Chondrocyte (in vitro differentiated cells): ENCODE measurements around the gene BCL2. TPM values are rescaled to one million over a fixed set of nuclear protein-coding genes. Genes with fewer than 3 reads are reported as not detected.

Source experiments
- DNase-seq: peaks from one replicate; pipeline ENCODE4 v3.0.0; 2021; ENCODE audit warnings: mixed read lengths, low spot score
- H3K27ac Mint-ChIP-seq: one replicate; pipeline ENCODE4 v1.8.0; 2021; ENCODE audit warnings: mild to moderate bottlenecking, moderate library complexity, mixed read lengths; ENCODE audit not compliant: unreplicated experiment
- H3K27me3 Mint-ChIP-seq: 2 replicates; pipeline ENCODE4 v1.8.0; 2021; ENCODE audit warnings: low read depth, mixed read lengths
- H3K36me3 Mint-ChIP-seq: 2 replicates; pipeline ENCODE4 v1.8.0; 2021; ENCODE audit warnings: low read depth, mixed read lengths
- H3K4me1 Mint-ChIP-seq: 2 replicates; pipeline ENCODE4 v1.8.0; 2021; ENCODE audit warnings: low read depth, mild to moderate bottlenecking, mixed read lengths
- H3K4me3 Mint-ChIP-seq: one replicate; pipeline ENCODE4 v1.8.0; 2021; ENCODE audit warnings: mild to moderate bottlenecking, moderate library complexity, mixed read lengths; ENCODE audit not compliant: unreplicated experiment
- H3K9me3 Mint-ChIP-seq: 2 replicates; pipeline ENCODE4 v1.8.0; 2021; ENCODE audit warnings: low read depth, mixed read lengths
- total RNA-seq: library from RNA; stranded (reverse); gene quantifications from 3 replicates; pipeline ENCODE4 v1.2.1, GENCODE V29; 2021
- TF ChIP-seq, protein P1 (sequence below): fragments of 200-600 bp; sonication (generic); IDR thresholded peaks from 2 replicates; pipeline ENCODE4 v1.5.0; 2021; ENCODE audit warnings: antibody characterized with exemption, mild to moderate bottlenecking, moderate library complexity

Gene BCL2
- total RNA-seq, 1 donor from 2014 or later: 8.6 TPM

DNA sequence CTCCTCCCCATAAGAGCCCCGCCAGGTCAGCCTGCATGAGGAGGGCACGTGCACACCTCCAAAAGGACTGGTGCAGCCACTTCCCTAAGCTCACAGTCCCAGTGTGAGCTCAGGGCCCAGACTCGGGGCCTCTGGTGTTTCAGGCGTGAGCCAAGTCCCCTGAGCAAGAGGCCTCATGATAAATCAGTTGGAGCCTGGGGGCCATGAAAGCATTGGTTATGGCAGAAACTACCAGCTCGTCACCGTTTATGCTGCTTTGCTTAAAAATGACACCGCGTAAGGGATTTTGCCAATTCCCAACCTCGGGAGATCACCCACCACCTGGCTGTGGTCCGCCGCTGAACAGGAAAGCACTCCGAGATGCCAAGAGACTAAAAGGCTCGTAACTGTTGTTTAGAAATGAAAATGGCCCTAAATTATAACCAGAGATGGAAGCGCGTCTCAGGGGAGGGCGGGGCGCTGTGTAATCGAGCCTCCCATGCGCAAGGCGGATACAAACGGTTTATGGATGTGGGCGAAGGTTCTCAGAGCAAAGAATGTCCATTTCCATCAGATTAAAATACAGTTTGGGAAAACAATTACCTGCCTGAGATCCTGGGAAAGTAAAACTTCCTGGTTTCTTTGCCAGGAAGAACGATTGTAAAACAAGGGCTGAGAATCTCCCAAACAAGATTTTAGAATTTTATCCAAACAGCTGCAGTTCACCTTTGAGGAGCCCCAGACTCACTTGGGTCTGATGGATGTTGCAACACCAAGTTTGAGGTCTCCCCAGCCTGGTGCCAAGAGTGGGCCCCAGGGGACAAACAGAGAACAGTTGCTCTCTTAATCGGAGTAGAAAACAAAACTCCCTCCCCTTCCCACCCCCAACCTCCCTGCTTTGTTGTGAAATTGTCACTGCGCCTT lies 141.4 kb downstream of the BCL2 start:
- Mint-ChIP-seq H3K9me3 (peaks cover 5% of the 10 kb centered on the region), H3K4me3 (no peak overlapping the region), H3K27me3 (no peaks in the 10 kb centered on the region), H3K4me1 (peaks cover 19% of the 10 kb centered on the region), H3K27ac (no peak overlapping the region), H3K36me3 (no peaks in the 10 kb centered on the region)
- TF ChIP-seq, protein P1, sequence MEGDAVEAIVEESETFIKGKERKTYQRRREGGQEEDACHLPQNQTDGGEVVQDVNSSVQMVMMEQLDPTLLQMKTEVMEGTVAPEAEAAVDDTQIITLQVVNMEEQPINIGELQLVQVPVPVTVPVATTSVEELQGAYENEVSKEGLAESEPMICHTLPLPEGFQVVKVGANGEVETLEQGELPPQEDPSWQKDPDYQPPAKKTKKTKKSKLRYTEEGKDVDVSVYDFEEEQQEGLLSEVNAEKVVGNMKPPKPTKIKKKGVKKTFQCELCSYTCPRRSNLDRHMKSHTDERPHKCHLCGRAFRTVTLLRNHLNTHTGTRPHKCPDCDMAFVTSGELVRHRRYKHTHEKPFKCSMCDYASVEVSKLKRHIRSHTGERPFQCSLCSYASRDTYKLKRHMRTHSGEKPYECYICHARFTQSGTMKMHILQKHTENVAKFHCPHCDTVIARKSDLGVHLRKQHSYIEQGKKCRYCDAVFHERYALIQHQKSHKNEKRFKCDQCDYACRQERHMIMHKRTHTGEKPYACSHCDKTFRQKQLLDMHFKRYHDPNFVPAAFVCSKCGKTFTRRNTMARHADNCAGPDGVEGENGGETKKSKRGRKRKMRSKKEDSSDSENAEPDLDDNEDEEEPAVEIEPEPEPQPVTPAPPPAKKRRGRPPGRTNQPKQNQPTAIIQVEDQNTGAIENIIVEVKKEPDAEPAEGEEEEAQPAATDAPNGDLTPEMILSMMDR: no peak
- DNase-seq: no peak

- TF ChIP-seq, protein P1: no peak
- Mint-ChIP-seq H3K27me3 (no peaks in the 10 kb centered on the region), H3K4me3 (no peak overlapping the region), H3K36me3 (no peaks in the 10 kb centered on the region), H3K4me1 (peaks cover 19% of the 10 kb centered on the region), H3K9me3 (peaks cover 5% of the 10 kb centered on the region), H3K27ac (no peak overlapping the region)
- DNase-seq: no peak
These were observed 142.3 kb downstream of the BCL2 start for GRCh38 chr18:63177259-63177658.

GRCh38 chr18:63175264-63175663 lies 144.3 kb downstream of the BCL2 start:
- no peaks in the 10 kb centered on the region for H3K27me3 Mint-ChIP-seq
- no peaks in the 10 kb centered on the region for H3K36me3 Mint-ChIP-seq
- no peak overlapping the region for H3K27ac Mint-ChIP-seq
- no peak for DNase-seq
- H3K9me3 Mint-ChIP-seq: peaks cover 5% of the 10 kb centered on the region
- TF ChIP-seq, protein P1: no peak
- no peak overlapping the region for H3K4me3 Mint-ChIP-seq
- H3K4me1 Mint-ChIP-seq: peaks cover 19% of the 10 kb centered on the region

DNA sequence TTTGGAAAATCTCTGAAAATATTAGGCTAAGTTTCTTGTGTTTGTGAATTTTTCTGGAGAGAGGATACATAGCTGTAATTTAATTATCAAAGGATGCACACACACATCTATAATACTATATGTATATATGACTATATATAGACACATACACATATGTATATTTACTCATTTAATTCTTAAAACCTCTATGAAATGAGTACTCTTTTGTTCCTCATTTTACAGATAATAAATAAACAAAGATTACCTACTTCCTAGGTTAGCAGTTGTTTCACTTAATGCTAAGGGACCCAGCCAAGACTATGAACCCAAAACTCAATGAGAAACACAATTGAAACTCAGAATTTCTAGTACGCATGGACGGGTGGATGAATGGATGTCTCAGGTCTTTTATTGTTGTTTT lies 145.6 kb downstream of the BCL2 start:
- H3K27me3 Mint-ChIP-seq: no peaks in the 10 kb centered on the region
- peaks cover 11% of the 10 kb centered on the region for H3K4me1 Mint-ChIP-seq
- H3K9me3 Mint-ChIP-seq: peaks cover 5% of the 10 kb centered on the region
- DNase-seq: no peak
- no peak overlapping the region for H3K27ac Mint-ChIP-seq
- H3K36me3 Mint-ChIP-seq: no peaks in the 10 kb centered on the region
- TF ChIP-seq, protein P1: no peak
- no peak overlapping the region for H3K4me3 Mint-ChIP-seq

- Mint-ChIP-seq H3K27me3 (no peaks in the 10 kb centered on the region), H3K4me3 (no peak overlapping the region), H3K27ac (no peak overlapping the region), H3K9me3 (peaks cover 2% of the 10 kb centered on the region), H3K36me3 (no peaks in the 10 kb centered on the region), H3K4me1 (no peaks in the 10 kb centered on the region)
- no peak for DNase-seq
- TF ChIP-seq, protein P1: no peak
These were observed 149.7 kb downstream of the BCL2 start for GRCh38 chr18:63169853-63170252.
